ENCODE measurements around the gene ANLN.

GRCh38 chr7:36430186-36430585 is 40.5 kb downstream of the ANLN start:
- no peak for TF ChIP-seq MLX (CRISPR knock-in tag; IDR thresholded peaks at IDR 0.05)
- TF ChIP-seq SP1 (CRISPR knock-in tag; conservative IDR thresholded peaks at IDR 0.05), result no peak
- TF ChIP-seq MAX (CRISPR knock-in tag; IDR thresholded peaks at IDR 0.05), result no peak
- TF ChIP-seq CTCF (IDR thresholded peaks at IDR 0.05), result no peak
- TF ChIP-seq GABPB1 (CRISPR knock-in tag; IDR thresholded peaks at IDR 0.05), result no peak
- TF ChIP-seq IRF1 (CRISPR knock-in tag; IDR thresholded peaks at IDR 0.05), result no peak
- TF ChIP-seq STAT6 (CRISPR knock-in tag; conservative IDR thresholded peaks at IDR 0.05; ENCODE audit: low read depth), result no peak

Measured in WTC11 (cell line).